Nephron (organoid): Measurements from ENCODE around the gene RASD2.
A peak's percentile ranks its signal among the peaks of the same experiment; 100 is the strongest.

Experiments used
- H3K27ac Mint-ChIP-seq, 3 experiments: 2 replicates each; pipeline ENCODE4 v1.8.0; 2020; ENCODE audit warnings: mixed read lengths in 3 of 3, mild to moderate bottlenecking in 2 of 3, moderate library complexity in 1 of 3
- H3K27me3 Mint-ChIP-seq: 2 replicates; pipeline ENCODE4 v1.8.0; 2021; ENCODE audit warnings: low read depth, mild to moderate bottlenecking, moderate library complexity, mixed read lengths
- H3K36me3 Mint-ChIP-seq: 2 replicates; pipeline ENCODE4 v1.8.0; 2020; ENCODE audit warnings: low read depth, mixed read lengths
- H3K4me1 Mint-ChIP-seq: 2 replicates; pipeline ENCODE4 v1.8.0; 2020; ENCODE audit warnings: mixed read lengths
- H3K4me3 Mint-ChIP-seq, 3 experiments: 2 replicates each; pipeline ENCODE4 v1.8.0; 2020; ENCODE audit warnings: mild to moderate bottlenecking in 3 of 3, mixed read lengths in 3 of 3, moderate library complexity in 2 of 3
- H3K9me3 Mint-ChIP-seq: 2 replicates; pipeline ENCODE4 v1.8.0; 2020; ENCODE audit warnings: mixed read lengths
- TF ChIP-seq, protein P1 (sequence below), 3 experiments: fragments of 200-600 bp; sonication (generic); IDR thresholded peaks; one replicate each; pipeline ENCODE4 v1.5.0; 2021; ENCODE audit warnings: antibody characterized with exemption in 3 of 3; ENCODE audit not compliant: unreplicated experiment in 3 of 3

The RASD2 gene

DNA sequence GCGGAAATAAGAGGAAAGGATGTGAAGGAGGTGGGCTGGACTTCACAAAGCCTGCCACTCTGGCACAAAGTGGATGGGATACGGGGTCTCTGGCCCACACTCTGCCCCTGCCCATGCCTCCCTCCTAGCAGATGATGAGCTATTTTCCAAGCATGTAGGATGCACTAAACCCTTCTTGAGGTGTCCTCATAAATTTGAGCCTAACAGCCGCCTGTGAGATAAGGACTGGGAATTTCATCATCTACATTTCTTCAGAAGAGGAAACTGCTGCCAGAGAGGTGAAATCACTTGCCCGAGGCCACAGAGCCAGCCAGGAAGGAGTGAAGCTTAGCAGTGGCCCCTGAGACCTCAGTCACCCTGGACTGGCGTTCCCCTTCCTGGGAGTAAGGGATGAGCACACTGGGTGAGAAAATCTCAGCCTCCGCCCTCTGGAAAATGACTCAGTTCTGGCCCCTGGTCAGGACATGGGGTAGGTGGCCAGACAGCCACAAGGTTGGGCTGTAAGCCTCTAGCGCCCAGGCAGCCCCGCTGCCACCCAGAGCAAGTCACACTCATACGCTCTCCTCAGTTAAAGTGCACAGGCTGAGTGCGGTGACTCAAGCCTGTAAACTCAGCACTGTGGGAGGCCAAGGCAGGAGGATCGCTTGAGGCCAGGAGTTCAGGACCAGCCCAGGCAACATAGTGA lies 48.6 kb downstream of the RASD2 start:
- no peaks in the 10 kb centered on the region for H3K9me3 Mint-ChIP-seq
- H3K27ac Mint-ChIP-seq, result no peak overlapping the region
- no peaks in the 10 kb centered on the region for H3K36me3 Mint-ChIP-seq
- peaks cover 8% of the 10 kb centered on the region for H3K4me1 Mint-ChIP-seq
- H3K27me3 Mint-ChIP-seq, result peaks cover 9% of the 10 kb centered on the region
- TF ChIP-seq, protein P1, sequence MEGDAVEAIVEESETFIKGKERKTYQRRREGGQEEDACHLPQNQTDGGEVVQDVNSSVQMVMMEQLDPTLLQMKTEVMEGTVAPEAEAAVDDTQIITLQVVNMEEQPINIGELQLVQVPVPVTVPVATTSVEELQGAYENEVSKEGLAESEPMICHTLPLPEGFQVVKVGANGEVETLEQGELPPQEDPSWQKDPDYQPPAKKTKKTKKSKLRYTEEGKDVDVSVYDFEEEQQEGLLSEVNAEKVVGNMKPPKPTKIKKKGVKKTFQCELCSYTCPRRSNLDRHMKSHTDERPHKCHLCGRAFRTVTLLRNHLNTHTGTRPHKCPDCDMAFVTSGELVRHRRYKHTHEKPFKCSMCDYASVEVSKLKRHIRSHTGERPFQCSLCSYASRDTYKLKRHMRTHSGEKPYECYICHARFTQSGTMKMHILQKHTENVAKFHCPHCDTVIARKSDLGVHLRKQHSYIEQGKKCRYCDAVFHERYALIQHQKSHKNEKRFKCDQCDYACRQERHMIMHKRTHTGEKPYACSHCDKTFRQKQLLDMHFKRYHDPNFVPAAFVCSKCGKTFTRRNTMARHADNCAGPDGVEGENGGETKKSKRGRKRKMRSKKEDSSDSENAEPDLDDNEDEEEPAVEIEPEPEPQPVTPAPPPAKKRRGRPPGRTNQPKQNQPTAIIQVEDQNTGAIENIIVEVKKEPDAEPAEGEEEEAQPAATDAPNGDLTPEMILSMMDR (IDR thresholded peaks at IDR 0.05; ENCODE audit: unreplicated experiment in 3 of 3), result no peak
- H3K4me3 Mint-ChIP-seq, result no peak overlapping the region

DNA sequence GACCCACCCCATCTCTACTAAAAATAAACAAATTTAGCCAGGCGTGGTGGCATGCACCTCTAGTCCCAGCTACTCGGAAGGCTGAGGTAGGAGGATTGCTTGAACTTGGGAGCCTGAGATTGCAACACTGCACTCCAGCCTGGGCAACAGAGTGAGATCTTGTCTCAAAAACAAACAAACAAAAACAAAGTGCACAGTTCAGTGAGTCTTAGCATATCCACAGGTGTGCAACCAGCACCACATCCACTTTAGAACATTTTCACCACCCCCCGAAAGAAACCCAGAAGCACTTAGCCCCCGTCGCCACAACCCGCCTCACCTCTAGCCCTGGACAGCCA lies 49.1 kb downstream of the RASD2 start:
- TF ChIP-seq, protein P1 (IDR thresholded peaks at IDR 0.05; ENCODE audit: unreplicated experiment in 3 of 3), result no peak
- peaks cover 8% of the 10 kb centered on the region for H3K4me1 Mint-ChIP-seq
- H3K27me3 Mint-ChIP-seq, result peaks cover 9% of the 10 kb centered on the region
- H3K9me3 Mint-ChIP-seq, result no peaks in the 10 kb centered on the region
- no peaks in the 10 kb centered on the region for H3K36me3 Mint-ChIP-seq
- no peak overlapping the region for H3K4me3 Mint-ChIP-seq
- peak overlapping the region in 1 of 3 experiments; percentile 47 for H3K27ac Mint-ChIP-seq

DNA sequence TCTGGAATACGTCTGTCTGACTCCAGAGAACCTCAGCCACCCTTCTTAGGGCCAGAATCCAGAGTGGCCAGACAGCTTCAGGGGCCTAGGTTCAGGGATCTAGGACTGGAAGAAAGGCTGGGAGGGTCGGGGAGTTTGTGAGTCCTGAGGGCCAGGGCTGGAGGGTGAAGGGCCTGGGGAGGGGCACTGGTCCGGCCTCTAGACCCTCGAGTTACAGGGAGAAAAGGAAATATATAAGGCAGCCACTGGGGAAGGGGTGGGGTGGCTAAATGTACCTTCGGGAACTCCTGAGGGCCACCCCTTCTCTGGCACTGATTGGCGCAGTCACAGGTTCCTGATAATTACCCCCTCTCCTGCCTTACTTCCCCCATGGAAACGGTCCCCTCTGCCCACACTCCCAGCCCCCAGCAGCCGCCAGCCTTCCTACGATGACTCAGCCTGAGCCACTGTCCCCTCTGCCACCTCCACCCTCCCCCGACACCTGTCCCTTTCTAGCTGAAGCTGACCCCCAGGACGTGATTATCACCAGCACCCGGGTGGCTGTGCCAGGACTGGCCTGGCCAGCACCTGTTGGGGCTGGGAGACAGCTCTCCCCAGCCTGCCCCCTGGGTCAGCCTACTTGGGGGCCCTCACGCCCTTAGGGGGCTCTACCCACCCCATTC lies 50.1 kb downstream of the RASD2 start:
- Mint-ChIP-seq H3K36me3 (no peaks in the 10 kb centered on the region), H3K27ac (no peak overlapping the region), H3K9me3 (no peaks in the 10 kb centered on the region), H3K27me3 (peaks cover 12% of the 10 kb centered on the region), H3K4me3 (no peak overlapping the region), H3K4me1 (peaks cover 8% of the 10 kb centered on the region)
- TF ChIP-seq, protein P1 (IDR thresholded peaks at IDR 0.05; ENCODE audit: unreplicated experiment in 3 of 3), result no peak

DNA sequence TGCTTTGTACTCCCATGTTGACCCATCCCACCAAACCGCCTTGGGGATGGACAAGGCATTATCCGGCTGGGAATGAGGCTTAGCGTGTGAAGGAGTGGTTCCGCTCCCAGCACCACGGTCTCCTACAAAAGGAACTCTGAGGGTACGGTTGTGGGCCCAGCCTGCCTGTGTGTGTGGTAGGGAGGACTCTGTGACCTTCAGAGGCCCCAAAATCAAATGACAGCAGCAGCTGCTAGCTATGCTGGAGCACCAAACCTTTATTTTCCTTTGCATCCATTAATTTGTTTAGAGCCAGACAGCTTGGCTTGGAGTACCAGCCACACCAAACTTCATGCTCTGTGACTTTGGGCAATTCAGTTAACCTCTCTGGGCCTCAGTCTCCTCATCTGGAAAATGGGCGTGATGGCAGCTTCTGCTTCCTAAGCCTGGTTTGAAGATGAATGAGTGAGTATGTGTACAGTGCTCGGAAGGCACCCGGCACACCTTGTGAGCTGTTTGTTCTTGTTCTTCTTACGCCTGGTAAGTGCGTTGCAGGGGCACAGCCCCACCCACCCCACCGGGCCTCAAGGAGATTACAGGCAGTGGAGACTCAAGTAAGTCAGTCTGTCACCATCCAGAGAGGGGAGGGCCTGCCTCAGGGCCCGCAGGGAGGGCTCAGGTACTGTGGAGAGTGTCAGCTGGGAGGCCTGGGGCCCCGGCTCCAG lies 51.2 kb downstream of the RASD2 start:
- no peaks in the 10 kb centered on the region for H3K36me3 Mint-ChIP-seq
- TF ChIP-seq, protein P1 (IDR thresholded peaks at IDR 0.05; ENCODE audit: unreplicated experiment in 3 of 3), result no peak
- H3K27me3 Mint-ChIP-seq, result peaks cover 12% of the 10 kb centered on the region
- H3K4me3 Mint-ChIP-seq, result no peak overlapping the region
- H3K27ac Mint-ChIP-seq, result no peak overlapping the region
- no peaks in the 10 kb centered on the region for H3K9me3 Mint-ChIP-seq
- H3K4me1 Mint-ChIP-seq, result peaks cover 8% of the 10 kb centered on the region

DNA sequence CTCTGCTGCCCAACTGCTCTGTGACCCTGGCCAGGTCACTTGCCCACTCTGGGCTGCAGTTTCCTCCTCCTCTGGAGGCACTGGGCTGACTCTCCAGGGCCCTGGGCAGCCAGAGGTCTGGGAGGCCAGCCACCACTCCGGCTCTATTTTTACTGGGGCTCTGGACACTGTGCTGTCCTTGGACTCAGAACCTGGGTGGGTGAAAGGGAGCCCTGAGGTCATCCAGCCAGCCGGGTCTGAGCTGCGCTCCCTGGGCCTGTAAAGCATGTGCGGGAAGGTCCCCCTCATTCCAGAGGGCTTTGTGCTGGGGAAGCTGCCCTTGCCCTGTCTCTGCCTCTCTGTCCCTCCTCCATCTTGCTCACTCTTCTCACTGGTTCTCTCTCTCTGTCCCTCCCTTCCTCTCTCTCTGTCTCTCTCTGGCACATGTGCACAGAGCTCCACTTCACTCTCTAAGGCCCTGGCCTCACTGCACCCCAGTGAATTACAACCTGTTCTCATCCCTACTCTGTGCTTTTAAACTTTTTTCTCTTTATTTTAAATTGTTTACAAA lies 51.9 kb downstream of the RASD2 start:
- Mint-ChIP-seq H3K4me1 (peaks cover 8% of the 10 kb centered on the region), H3K4me3 (no peak overlapping the region), H3K27ac (peak overlapping the region; percentile 69 to 81 (median 81)), H3K36me3 (no peaks in the 10 kb centered on the region), H3K9me3 (no peaks in the 10 kb centered on the region), H3K27me3 (peaks cover 12% of the 10 kb centered on the region)
- TF ChIP-seq, protein P1 (IDR thresholded peaks at IDR 0.05; ENCODE audit: unreplicated experiment in 3 of 3), result no peak
